HG03103 (cell line): Measurements from ENCODE around the gene KRTAP5-11.
"Not testable (repeated sequence)": the region's sequence is repeated elsewhere in the genome, so short reads cannot be mapped to it uniquely, and the experiment has no call there.

Source experiments
- ATAC-seq: cut with Tn5 transposase; IDR thresholded peaks from one replicate; pipeline ENCODE4 v1.9.1; 2021; ENCODE audit warnings: low read depth; ENCODE audit not compliant: unreplicated experiment

KRTAP5-11 gene

DNA sequence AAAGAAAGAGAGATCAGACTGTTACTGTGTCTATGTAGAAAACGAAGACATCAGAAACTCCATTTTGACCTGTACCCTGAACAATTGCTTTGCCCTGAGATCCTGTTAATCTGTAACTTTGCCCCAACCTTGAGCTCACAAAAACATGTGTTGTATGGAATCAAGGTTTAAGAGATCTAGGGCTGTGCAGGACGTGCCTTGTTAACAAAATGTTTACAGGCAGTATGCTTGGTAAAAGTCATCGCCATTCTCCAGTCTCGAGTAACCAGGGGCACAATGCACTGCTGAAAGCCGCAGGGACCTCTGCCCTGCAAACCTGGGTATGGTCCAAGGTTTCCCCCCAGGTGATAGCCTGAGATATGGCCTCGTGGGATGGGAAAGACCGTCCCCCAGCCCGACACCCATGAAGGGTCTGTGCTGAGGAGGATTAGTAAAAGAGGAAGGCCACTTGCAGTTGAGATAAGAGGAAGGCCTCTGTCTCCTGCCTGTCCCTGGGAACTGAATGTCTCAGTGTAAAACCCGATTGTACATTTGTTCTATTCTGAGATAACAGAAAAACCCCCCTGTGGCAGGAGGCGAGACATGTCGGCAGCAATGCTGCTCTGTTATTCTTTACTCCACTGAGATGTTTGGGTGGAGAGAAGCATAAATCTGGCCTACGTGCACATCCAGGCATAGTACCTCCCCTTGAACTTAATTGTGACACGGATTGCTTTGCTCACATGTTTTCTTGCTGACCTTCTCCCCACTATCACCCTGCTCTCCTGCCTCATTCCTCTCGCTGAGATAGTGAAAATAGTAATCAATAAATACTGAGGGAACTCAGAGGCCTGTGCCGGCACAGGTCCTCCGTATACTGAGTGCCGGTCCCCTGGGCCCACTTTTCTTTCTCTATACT, 47.7 kb downstream of the KRTAP5-11 start:
- ATAC-seq: not testable (repeated sequence)

DNA sequence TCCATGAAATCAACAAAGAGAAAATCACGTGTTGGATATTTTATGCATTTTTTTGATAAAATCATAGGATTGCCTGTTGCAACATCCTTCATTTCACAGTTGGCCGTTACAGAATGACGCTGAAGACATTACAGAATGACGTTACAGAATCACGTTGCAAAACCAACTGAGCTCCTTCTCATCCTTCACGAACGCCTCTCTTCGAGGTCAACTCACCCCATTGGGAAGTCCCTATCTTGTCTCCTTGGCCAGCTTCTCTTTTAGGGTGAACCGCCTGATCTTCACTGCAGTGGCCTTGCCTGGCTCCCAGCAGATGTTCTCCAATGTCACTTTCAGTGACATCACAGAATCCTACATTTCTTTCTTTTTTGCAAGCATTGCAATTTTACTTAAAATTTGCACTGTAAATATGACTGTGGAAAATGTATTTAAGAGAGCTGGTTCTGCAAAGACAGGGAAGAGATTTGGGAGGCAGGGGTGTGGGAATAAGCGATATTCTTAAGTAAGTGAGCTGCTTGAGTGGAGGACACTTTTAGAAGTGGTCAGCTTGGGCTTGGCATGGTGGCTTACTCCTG, 50.6 kb downstream of the KRTAP5-11 start:
- no peak for ATAC-seq
